GM13976 (cell line): ENCODE measurements around the gene TAS1R3.

ENCODE experiments used
- DNase-seq: peaks from one replicate; pipeline ENCODE4 v3.0.0; 2012; ENCODE audit warnings: low spot score
- in situ Hi-C: fragments of 300-500 bp; cut with MboI; formaldehyde crosslinking; loops from one replicate; pipeline ENCODE4 v1.12.0; 2022; ENCODE audit warnings: low sequenced_read_pairs, mixed read lengths, inconsistent platforms; ENCODE audit not compliant: unreplicated experiment
- TF ChIP-seq, protein P1 (sequence below): IDR thresholded peaks from 2 replicates; pipeline ENCODE4 v1.5.1; 2012; ENCODE audit warnings: borderline replicate concordance, mild to moderate bottlenecking; ENCODE audit not compliant: insufficient read depth; ENCODE audit errors: extremely low read depth, missing control alignments, control extremely low read depth

Gene TAS1R3

DNA sequence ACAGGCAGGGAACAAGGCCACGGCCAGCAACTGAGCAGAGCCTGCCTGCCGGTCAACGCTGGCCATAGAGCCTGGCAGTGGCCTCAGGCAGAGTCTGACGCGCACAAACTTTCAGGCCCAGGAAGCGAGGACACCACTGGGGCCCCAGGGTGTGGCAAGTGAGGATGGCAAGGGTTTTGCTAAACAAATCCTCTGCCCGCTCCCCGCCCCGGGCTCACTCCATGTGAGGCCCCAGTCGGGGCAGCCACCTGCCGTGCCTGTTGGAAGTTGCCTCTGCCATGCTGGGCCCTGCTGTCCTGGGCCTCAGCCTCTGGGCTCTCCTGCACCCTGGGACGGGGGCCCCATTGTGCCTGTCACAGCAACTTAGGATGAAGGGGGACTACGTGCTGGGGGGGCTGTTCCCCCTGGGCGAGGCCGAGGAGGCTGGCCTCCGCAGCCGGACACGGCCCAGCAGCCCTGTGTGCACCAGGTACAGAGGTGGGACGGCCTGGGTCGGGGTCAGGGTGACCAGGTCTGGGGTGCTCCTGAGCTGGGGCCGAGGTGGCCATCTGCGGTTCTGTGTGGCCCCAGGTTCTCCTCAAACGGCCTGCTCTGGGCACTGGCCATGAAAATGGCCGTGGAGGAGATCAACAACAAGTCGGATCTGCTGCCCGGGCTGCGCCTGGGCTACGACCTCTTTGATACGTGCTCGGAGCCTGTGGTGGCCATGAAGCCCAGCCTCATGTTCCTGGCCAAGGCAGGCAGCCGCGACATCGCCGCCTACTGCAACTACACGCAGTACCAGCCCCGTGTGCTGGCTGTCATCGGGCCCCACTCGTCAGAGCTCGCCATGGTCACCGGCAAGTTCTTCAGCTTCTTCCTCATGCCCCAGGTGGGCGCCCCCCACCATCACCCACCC, at the start of gene TAS1R3:
TSS of gene TAS1R3 (plus strand) at position 213 of the 898 bp plus-strand sequence. CDS start at position 279, 66 bp downstream.
- in situ Hi-C loops: no loop called here

DNA sequence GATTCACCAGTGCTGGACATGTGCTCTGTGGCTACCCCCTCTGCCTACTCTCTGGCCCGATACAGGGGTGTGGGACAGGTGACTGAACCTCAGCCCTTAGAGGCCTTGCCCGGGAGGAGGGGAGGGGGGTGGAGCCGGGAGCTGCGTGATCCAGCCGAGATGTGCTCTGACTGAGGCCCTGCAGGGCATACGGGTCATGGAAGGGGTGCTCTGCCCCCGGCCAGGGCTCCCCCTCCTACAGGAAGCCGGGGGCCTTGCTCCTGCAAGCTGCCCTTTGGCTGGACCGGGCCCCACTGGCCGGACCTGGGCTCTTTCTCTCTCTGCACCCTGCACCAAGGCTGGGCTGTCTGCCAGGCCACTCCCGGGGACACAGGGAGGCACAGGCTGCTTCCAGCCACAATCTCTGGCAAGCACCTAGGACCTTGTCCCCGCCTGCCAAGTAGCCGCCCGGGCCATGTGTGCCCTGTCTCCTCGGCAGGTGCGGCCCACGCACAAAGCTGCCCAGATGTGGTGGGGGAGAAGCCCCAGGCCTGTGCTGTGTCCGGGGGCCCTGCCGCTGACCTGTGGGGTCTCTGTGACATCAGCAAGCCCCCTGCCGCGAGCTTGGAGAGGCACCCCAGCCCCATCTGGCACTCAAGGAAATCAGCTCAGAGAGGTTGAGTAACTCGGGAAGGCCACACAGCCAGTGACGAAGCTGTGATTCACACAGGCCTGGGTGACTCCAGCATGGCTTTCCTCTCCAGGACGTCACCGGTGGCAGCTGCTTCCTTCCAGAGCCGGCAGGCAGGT, 49.4 kb upstream of the TAS1R3 start:
- TF ChIP-seq, protein P1, sequence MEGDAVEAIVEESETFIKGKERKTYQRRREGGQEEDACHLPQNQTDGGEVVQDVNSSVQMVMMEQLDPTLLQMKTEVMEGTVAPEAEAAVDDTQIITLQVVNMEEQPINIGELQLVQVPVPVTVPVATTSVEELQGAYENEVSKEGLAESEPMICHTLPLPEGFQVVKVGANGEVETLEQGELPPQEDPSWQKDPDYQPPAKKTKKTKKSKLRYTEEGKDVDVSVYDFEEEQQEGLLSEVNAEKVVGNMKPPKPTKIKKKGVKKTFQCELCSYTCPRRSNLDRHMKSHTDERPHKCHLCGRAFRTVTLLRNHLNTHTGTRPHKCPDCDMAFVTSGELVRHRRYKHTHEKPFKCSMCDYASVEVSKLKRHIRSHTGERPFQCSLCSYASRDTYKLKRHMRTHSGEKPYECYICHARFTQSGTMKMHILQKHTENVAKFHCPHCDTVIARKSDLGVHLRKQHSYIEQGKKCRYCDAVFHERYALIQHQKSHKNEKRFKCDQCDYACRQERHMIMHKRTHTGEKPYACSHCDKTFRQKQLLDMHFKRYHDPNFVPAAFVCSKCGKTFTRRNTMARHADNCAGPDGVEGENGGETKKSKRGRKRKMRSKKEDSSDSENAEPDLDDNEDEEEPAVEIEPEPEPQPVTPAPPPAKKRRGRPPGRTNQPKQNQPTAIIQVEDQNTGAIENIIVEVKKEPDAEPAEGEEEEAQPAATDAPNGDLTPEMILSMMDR: no peak
- in situ Hi-C loops: no loop called here
- DNase-seq: no peak

More for the DNA sequence above, at the start of gene TAS1R3:
- TF ChIP-seq, protein P1: no peak
- DNase-seq: no peak

DNA sequence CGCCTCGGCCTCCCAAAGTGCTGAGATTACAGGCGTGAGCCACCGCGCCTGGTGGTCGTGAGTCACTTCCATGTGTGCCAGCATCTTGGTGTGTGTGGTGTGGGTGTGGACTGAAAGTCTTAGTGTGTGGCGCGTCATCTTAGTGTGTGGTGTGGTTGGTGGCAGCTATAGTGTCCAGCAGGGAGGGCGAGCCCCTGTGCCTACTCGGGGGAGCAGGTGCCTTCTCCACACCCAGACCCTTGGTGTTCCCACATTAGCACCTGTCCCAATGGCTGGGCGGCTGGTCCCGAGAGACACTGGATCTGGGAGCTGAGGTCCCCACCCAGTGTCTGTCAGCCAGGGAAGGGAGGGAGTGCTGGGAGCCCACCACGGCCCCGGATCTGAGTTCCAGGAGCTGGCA, 48.1 kb upstream of the TAS1R3 start:
- in situ Hi-C loops: no loop called here
- TF ChIP-seq, protein P1: no peak
- no peak for DNase-seq

DNA sequence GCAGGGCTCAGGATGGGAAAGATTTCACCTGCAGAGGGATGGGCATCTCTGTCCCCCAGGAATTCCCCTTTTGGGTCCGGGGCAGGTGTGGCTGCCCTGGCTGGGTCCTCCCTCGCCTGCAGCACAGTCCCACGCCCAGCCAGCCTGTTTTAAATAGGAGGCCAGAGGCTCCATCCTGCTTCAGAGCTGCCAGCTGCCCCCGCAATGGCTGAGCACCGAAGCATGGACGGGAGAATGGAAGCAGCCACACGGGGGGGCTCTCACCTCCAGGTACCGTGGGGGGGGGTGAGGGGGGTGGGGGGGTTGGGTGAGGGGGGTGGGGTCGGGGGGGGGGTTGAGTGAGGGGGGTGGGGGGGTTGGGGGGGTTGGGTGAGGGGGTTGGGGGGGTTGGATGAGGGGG, 47.3 kb upstream of the TAS1R3 start:
- in situ Hi-C loops: no loop called here
- TF ChIP-seq, protein P1: no peak
- peak; percentile 87 for DNase-seq

DNA sequence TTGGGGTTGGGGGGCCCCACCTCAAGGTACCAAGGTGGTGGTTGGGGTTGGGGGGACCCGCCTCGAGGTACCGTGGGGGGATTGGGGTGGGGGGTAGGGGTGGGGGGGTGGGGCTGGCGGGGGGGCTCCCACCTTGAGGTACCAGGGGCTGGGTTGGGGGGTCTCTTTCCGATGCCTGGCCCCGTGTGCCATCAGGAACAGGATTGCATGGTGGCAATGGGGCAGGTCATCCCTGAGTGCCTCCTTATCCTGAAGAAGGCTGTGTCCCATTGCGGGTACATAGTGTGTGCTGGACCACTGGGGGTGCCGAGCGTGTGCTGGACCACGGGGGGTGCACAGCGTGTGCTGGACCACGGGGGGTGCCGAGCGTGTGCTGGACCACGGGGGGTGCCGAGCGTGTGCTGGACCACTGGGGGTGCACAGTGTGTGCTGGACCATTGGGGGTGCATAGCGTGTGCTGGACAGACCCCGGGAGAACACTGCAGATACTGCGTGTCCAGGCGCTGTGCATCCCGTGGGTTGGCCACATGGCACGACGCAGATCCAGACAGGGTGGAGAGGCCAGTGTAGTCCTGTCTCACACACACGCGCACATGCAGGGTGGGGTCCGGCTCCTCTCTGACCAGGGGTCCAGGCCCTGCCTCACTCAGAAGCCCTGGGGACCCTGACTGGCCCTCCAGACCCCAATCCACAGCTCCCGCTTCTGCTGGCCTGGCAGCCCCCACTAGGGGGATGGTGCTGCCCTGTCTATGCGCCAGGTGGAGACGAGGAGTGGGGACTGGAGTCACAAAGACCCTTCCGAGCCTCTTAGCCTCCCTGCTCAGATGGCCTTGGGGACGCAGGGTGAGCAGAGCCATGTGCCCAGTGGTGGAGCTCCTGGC, 46.6 kb upstream of the TAS1R3 start:
- in situ Hi-C loops: no loop called here
- no peak for DNase-seq
- TF ChIP-seq, protein P1: no peak

DNA sequence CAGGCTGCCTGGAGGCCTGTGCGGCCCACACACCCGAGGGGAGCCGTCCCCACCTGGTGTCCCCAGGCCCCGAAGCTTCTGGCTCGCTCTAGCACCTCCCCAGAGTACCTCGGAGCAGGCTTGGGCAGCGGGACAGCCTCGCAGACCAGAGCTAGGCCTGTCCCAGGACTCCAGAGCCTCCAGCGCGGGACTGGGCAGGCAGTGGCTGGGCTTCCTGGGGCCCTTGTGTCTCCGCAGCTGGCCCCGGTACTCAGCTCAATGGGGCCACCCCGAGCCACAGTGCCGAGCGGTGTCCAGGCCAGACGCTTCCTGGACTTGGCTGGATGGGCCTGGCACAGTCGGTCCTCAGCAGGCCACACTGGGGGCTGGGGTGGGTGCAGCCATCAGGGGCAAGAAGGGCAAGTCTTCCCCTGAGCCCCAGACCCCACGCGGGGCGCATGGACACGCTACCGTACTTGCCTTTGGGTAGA, 45.9 kb upstream of the TAS1R3 start:
- in situ Hi-C loops: no loop called here
- DNase-seq: no peak
- TF ChIP-seq, protein P1: no peak
